NCI-H1105 treated with DMSO at 0.1 percent for 48 hours (cell line): ENCODE data around the gene SLC22A16.
"Not testable (repeated sequence)": the region's sequence is repeated elsewhere in the genome, so short reads cannot be mapped to it uniquely, and the experiment has no call there.

Experiments
- DNase-seq: peaks from one replicate; lab custom pipeline; 2025; lab: John Stamatoyannopoulos, UW

The SLC22A16 gene

DNA sequence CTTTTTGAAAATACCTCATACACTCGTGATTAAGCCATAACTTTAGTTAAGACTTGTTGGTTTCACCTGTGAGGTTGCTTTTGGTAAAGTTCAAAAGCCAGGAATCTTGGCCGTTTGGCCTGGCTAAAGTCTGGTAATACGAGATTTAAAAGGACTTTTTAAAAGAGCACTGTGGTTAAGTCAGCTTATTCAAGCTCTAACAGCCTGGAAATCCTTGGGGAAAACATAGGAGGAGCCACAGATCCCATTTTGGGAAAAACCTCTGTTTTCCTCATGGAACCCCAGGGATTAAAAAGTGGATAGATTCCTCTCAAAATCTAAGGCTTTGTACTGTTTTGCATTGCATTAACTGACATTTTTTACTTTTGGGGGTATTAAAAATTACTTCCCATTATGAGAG lies 13.7 kb upstream of the SLC22A16 start:
- DNase-seq, result no peak

- no peak for DNase-seq
Measured at GRCh38 chr6:110488606-110489190, 12.3 kb upstream of the SLC22A16 start.

DNA sequence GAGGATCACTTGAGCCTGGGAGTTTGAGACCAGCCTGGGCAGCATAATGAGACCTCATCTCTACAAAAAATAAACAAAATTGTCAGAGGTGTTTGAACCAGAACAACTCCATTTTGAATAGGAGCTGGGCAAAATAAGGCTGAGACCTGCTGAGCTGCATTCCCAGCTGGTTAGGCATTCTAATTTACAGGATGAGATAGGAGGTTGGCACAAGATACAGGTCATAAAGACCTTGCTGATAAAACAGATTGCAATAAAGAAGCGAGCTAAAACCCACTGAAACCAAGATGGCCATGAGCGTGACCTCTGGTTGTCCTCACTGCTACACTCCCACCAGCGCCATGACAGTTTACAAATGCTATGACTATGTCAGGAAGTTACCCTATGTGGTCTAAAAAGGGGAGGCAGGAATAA lies 11.6 kb upstream of the SLC22A16 start:
- DNase-seq, result not testable (repeated sequence)

DNA sequence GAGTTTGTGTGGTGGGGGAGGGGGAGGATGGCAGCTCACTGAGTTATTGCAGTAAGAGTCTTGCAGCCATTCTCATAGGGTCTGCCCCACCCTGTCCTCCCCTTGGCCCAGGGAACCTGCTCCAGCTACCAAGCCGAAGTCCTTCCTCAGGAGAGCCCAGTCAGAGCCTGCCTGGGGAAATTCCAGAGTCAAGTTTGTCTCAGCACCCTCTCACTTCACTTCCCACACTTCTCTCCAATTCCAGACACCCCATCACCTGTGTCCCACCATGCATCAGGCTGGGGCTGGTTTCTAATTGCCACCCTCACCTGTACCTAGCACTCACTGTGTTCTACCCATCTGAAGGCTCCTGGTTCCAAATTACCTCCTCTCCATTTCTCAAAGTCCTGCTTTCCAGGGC lies 10.3 kb upstream of the SLC22A16 start:
- DNase-seq, result no peak

DNA sequence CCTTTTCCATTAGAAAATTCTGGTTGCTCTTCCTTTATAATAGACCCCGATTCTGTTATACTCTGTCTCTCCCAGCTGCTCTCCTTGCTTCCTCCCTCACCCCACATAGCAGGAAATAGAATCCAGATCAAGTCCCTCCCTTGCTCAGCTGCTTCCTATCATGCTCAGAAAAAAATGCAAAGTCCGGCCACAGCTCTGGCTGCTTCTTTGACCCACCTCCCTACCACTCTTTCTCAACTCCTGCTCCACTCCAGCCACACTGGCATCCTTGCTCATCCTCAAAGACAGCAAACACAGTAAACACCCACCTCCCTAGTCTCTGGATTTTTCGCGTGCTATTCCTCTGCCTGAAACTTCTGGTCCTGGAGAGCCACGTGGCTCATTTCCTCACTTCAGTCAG lies 9.1 kb upstream of the SLC22A16 start:
- no peak for DNase-seq

- no peak for DNase-seq
Measured at GRCh38 chr6:110484321-110484720, 7.9 kb upstream of the SLC22A16 start.

DNA sequence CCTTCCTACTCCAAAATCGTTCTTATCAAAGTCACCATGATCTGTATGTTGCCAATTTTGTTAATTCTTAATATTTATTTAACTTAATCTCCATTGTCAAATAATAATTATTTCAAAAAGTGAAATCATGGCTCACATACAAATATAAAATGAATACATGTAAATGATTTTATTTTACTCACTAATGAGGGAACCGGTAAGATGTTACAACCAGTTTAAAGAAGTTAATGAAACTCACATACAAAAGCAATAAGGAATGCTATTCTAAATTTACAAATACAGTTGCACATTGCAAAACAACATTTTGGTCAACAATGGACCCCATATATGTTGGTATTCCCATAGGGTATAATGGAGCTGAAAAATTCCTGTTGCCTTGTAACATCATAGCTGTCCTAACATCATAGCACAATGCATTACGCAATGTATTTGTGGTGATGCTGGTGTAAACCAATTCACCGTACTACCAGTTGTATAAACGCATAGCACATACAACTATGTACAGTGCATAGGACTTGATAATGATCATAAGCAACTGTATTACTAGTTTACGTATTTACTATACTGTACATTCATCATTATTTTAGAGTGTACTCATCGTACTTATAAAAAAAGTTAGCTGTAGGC lies 6.5 kb upstream of the SLC22A16 start:
- DNase-seq, result no peak

- DNase-seq, result no peak
Measured at GRCh38 chr6:110481081-110481480, 4.7 kb upstream of the SLC22A16 start.

GRCh38 chr6:110475066-110475653 lies 1.3 kb downstream of the SLC22A16 start:
- no peak for DNase-seq

GRCh38 chr6:110474500-110474899 lies 1.9 kb downstream of the SLC22A16 start:
- no peak for DNase-seq

DNA sequence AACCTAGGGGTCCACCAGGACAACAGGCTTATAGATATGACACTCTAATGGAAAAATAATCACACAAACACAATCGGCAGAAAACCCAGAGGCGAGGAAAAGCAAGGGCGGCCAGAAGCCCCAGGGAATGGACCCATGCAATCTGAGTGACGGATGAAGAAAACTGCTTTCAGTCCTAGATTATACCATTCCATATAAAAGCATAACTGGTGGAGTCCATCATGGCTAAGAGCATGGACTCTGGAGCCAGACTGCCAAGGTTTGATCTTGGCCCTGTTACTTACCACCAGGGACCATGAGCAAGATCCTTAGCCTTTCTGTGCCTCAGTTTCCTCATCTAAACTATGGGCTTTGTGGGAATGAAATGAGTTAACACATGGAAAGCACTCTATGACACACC lies 3.7 kb downstream of the SLC22A16 start:
- DNase-seq, result no peak

DNA sequence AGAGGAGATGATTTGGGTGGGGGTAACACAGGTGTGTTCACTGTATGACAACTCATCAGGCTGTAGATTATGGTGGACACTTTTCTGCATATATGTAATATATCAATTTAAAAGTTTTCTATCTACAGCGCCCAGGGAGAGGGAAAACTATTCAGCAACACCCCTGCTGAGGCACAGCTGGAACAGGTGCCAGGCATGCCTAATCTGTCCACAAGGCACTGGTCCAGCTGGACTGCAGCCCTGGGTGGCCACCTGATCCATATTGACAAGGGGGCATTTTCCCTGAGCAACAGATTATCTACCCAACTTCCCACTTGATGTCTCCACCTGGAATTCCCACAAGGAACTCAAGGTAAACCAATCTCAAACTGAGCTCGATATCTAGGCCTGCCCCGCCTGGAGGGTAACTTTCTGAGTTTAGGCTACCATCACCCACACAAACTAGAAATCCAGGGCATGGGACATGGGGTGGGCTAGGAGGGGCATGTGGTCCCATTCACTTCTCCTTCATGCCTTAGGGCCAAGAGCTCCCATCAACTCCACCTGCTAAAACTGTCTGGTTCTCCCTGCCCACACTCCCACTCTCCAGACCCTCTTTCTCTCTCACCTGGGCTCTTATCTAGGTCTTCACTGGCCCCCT lies 4.6 kb downstream of the SLC22A16 start:
- DNase-seq, result no peak

- no peak for DNase-seq
Measured at GRCh38 chr6:110468731-110469130, 7.7 kb downstream of the SLC22A16 start.

DNA sequence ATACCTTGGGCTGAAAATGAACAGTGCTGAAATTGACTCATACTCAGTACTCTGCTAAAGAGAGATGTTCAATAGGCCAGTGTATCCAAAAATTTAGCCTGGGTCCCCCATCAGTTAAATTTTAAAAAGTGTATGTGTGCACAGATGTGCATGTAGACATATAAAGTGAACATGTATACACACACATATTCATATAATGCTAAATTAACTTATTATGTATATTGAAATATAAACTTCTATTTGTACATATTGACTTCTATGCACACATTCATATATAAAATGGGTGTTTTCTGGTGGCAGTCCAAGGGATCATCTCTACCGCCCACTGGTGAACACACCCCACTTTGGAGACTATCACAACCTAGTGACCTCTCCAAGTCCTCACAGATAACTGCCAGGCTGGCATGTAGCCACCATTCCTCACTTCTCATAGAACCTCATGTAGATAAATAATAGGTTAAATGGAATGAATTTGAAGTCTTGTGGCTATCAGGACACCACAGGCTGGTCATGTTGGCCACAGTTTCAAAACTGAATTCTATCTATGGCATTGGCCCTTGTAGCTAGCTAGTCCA lies 8.8 kb downstream of the SLC22A16 start:
- DNase-seq, result no peak

DNA sequence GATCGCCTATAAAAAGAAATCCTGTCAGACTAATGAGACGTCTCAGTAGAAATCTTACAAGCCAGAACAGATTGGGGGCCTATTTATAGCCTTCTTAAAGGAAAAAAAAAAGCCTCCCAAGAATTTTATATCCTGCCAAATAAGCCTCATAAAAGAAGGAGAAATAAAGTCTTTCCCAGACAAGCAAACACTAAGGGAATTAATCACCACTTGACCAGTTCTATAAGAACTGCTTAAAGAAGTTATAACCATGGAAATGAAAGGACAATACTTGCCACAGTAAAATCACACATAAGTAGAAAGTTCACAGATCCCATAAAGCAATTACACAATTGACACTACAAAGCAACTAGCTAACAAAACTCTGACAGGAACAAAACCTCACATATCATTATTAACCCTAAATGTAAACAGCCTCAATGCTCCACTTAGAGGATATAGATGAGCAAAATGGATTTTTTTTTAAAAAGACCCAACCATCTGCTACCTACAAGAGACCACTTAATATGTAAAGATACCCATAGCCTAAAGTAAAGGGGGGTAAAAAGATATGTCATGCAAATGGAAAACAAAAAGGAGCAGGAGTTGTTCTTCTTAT lies 13.4 kb downstream of the SLC22A16 start:
- no peak for DNase-seq

DNA sequence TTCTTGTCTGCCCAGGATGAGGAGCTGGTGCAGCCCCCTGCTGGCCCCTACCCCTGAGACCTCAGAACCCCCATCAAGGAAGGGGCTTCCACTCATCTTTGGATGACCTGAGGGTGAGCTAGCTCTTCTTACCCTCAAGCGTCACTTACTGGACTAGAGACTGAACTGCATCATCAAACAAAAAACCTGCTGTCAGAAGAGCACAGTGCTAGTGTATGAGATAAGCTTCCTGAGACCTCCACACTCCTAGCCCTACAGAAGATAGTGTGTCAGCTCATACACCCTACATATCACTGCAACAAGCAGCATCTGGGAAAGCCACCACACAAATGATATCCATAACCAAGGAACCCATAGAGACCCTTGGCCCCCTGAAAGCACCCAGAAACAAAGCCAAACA lies 15.0 kb downstream of the SLC22A16 start:
- no peak for DNase-seq

- DNase-seq, result no peak
Measured at GRCh38 chr6:110459137-110459536, 17.3 kb downstream of the SLC22A16 start.

DNA sequence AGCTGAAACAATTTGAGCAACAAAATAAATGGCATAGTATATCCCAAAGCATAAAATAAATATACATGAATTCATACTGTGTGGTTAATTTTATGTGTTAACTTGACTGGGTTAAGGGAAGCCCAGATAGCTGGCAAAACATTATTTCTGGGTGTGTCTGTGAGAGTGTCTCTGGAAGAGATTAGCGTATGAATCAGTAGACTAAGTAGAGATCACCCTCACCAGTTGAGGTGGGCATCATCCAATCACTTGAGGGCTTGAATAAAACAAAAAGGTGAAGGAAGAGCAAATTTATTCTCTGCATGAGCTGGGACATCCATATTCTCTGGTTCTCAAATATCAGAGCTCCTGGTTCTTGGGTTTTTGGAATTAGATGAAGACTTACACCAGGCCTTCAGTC lies 17.9 kb downstream of the SLC22A16 start:
- DNase-seq, result no peak

DNA sequence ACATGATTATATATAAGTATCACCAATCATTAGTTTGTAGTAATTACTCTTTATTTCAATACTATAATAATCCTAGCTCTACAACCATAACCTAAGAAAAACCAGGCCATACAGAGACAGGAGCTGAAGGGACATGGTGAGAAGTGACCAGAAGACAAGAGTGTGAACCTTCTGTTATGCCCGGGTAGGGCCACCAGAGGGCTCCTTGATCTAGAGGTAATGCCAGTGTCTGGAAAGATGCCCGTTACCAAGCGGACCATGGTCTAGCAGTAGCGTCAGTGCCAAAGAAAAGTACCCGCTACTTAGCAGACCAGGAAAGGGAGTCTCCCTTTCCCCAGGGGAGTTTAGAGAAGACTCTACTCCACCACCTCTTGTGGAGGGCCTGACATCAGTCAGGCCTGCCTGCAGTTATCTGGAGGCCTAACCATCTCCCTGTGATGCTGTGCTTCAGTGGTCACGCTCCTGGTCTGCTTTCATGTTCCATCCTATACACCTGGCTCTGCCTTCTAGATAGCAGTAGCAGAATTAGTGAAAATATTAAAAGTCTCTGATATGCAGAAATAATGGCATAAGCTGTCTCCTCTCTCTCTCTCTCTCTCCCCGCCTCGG lies 18.7 kb downstream of the SLC22A16 start:
- DNase-seq, result not testable (repeated sequence)

DNA sequence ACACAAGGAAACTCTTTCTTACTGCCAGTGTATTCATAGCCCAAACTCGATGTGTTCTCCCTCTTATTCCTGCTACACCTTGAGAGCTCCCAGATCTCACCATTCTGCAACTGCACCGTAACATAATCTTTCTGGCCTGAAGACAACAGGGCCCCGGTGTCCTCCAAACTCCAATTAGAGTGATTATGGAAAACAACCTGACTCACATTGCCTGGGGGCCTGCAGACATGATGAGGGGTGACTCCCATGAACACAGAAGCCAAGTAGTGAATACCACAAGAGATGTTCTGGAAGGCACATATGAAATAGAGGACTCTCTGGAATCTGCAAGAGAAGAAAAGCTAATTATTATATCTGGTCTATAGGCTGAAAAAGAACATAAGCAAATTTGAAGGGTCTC lies 19.7 kb downstream of the SLC22A16 start:
- no peak for DNase-seq

- no peak for DNase-seq
Measured at GRCh38 chr6:110449541-110449895, 26.9 kb downstream of the SLC22A16 start.

GRCh38 chr6:110448846-110449540 lies 27.4 kb downstream of the SLC22A16 start:
- no peak for DNase-seq
